SHP77 treated with DMSO at 0.1 percent for 48 hours (cell line): ENCODE results near the gene HEBP2.
"Not testable (repeated sequence)": the region's sequence is repeated elsewhere in the genome, so short reads cannot be mapped to it uniquely, and the experiment has no call there.

Source experiments
- DNase-seq: peaks from one replicate; lab custom pipeline; 2025; lab: John Stamatoyannopoulos, UW

HEBP2 gene

GRCh38 chr6:138424004-138424904 is 20.2 kb downstream of the HEBP2 start:
- DNase-seq = no peak

DNA sequence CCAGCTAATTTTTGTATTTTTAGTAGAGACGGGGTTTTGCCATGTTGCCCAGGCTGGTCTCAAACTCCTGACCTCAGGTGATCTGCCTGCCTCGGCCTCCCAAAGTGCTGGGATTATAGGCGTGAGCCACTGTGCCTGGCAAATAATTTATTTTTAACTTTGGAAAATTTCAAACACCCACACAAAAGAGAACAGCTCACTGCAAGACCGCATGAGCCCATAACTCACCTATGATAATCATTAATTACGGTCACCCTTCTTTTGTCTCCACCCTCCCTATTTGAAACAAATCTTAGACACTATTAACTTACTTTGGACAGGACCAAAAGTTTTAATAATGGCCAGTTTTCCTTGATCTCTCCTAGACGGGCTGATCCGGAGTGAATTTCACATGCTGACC is 21.2 kb downstream of the HEBP2 start:
- not testable (repeated sequence) for DNase-seq

- DNase-seq = no peak
Measured at GRCh38 chr6:138426500-138427123, 22.6 kb downstream of the HEBP2 start.

DNA sequence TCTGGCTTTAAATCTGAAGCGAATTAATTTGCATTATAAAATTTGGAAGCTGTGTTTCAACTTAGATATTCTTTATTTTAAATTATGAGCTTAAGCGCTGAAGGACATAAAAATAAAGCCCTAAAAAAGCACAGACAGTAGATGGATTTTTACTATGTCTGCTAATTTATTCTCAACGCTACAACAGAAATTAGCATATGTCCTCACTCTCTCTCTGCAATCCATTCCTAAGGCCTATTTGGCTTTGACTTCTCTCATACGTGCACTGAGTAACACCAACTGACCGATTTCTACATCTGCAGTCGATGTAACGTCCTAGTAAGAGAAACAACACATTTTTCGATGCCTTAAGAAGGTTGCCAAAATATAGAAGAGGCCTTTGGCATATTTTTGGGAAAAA is 23.7 kb downstream of the HEBP2 start:
- DNase-seq = no peak

DNA sequence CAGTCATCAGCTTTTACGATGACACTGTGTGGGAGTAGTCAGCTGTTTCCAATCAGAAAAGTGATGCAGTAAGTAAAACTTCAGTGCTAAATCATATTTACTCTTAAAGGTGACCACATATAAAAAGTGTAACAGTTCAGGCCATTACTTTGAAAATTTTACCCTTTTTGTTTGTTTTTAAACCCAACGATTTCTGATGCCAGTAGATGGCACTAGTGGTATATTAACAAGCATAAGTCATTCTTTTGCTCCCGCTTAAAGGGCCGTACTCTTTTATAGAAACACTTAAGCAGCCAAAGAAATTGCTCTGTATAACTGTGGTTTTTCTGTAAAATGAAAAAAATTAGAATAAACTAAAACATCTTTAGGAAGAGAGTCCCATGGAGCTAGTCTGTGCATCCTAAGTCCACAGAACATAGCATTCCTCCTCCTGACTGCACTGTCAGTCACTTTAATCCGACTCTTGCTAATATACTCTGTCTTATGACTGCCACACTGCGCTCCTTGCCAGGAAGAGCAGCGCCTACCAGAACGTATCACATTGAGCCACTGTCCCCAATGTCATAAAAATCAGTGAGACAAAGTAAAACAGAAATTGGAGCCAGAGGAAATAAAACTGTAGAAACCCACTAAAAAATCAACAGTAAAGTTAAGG is 25.0 kb downstream of the HEBP2 start:
- no peak for DNase-seq

- no peak for DNase-seq
Measured at GRCh38 chr6:138429761-138430160, 25.7 kb downstream of the HEBP2 start.

GRCh38 chr6:138430361-138431145 is 26.5 kb downstream of the HEBP2 start:
- no peak for DNase-seq

- no peak for DNase-seq
Measured at GRCh38 chr6:138431256-138432062, 27.4 kb downstream of the HEBP2 start.

DNA sequence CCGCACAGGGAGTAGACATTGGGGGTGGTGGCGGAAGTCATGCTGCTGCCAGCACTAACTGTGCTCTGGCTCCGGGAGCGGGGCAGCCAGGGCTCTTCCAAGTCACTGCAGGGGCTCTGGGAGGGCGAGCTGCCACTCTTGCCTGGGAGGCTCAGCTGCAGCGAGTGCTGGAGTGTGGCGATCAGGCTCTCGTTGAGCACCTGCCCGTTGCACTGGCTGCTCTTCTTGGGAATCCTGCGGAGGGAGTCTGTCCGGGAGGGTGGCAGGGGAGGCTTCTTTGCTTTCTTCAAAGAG is 28.0 kb downstream of the HEBP2 start:
- DNase-seq = no peak

- no peak for DNase-seq
Measured at GRCh38 chr6:138434096-138434495, 30.1 kb downstream of the HEBP2 start.

DNA sequence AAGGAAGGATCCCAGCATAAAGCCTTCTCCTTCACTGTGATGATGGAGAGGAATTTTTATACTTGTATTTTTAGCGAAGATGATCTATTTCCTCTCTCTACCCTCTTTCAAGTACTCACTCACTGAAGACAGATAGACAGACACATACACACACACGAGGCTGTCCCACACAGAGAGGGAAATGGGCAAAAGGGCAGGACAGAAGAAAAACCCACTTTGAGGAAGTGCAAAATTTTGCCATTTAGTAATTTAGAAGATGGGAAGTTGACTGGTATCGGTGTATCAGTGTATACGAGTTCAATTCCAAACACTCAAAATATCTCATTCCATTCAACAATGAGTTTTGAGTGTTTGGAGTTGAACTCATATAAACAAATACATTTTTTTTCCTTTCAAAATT is 30.9 kb downstream of the HEBP2 start:
- DNase-seq = no peak

DNA sequence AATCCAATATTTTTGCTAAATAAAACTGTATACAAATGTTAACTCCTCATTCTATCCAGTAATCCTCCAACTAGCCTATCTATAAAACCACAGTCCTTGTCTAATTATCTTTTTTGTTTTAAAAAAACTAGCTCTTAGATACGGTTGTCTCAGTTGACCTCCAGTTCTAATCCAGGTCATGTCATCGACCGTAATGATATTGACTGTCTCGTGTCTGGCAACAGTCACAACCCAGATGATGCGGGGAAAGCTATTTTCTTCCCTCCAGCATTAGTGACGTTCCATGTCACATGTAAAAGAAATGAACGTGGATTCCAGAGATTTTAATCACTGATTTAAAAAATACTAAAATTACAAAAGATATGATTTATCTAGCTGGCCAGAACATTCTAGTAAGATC is 35.5 kb downstream of the HEBP2 start:
- no peak for DNase-seq

DNA sequence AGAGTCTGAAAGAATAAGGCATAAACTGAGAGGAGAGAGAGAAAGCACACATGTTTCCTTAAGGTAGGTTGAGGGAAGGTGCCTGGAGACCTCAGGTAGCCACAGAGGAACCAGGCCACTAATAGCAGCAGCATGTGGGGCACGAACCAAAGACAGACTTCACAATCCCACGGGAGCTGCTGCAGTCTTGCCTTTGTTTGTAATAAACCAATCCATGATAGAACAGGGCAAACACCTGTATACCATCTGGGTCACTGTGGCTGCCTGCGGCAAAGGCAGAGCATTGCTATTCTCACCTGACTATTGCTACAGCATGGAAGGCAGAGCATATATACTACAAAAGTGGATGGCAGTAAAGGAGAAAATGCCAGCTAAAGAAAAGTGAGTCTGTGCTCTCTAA is 36.3 kb downstream of the HEBP2 start:
- DNase-seq = no peak

GRCh38 chr6:138440758-138441357 is 36.8 kb downstream of the HEBP2 start:
- no peak for DNase-seq

- DNase-seq = no peak
Measured at GRCh38 chr6:138441965-138442364, 37.9 kb downstream of the HEBP2 start.

DNA sequence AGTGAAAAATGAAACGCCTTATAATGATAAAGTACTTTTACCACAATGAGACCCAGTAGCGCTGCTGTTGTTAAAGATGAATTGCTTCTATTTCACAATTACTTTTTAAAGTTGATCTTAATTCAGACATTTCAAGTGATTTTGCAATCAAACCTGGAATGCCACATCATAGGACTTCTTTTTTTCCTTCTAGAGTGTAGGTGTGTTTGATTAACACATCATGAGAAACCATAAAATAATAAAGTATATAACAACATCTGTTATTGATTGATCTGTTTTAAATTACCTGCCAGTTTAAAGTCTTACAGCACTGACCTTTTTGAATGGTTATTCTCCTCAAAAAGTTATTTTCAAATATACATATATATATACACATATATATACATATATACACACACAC is 38.6 kb downstream of the HEBP2 start:
- DNase-seq = no peak

DNA sequence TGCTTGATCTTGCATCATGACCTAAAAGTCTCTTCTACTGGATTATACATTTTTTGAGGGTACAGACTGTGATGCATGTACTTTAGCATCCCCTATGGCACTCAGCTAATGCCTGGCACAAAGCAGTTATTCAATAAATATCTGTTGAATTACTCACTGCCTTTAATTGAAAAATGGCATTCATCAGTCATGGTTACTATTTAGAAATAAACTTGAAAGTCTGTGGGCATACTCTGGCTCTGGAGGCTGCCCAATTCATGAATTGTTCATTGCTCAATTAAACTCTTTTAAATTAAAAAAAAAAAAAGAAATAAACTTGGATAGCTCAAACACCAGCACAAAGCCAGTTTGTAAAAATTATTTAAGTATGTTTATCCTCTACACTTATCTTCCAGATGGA is 40.0 kb downstream of the HEBP2 start:
- DNase-seq = no peak

DNA sequence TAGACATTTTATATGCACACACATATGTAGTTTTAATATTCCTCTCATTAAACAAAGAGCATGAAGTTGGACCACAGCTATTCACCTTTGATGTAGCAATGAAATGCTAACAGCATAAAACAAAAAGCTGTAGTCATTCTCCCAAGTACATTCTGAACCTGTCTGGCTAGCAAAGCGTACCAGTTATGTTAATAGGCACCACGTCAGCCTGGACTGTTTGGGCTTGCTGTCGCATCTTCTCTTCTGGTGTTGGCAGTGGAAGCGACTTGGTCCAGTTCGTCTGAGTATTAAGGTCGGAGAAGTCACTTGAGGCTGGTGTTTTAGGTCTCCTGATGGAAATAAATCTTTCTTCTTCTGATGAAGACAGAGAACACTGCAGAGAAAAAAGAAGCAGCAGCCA is 42.8 kb downstream of the HEBP2 start:
- DNase-seq = no peak

- DNase-seq = no peak
Measured at GRCh38 chr6:138450445-138450844, 46.4 kb downstream of the HEBP2 start.

DNA sequence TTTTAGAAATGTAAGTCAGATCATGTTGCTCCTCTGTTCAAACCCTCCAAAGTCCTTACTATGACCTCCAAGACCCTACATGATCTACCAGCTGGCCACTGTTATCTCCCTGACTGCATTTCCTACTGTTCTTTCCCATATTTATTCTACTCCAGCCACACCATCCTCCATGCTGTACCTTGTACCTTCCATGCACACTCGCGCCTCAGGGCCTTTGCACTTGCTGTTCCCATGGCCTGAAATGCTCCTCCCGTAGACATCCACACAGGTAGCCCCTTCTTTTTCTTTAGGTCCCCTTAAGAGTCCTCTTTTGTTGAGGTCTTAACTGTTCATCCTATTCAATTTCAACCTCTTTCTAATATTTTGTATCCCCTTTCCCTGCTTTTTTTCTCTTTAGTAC is 47.0 kb downstream of the HEBP2 start:
- no peak for DNase-seq

GRCh38 chr6:138454981-138455706 is 51.1 kb downstream of the HEBP2 start:
- DNase-seq = no peak
